Epidermal melanocyte (primary cell): ENCODE data around the gene IGF1.

Experiments used
- DNase-seq: peaks from one replicate; pipeline ENCODE4 v3.0.0; 2011; ENCODE audit warnings: low spot score; ENCODE audit not compliant: insufficient read length

IGF1 gene

GRCh38 chr12:102429211-102430154, 50.9 kb downstream of the IGF1 start:
- DNase-seq = no peak

DNA sequence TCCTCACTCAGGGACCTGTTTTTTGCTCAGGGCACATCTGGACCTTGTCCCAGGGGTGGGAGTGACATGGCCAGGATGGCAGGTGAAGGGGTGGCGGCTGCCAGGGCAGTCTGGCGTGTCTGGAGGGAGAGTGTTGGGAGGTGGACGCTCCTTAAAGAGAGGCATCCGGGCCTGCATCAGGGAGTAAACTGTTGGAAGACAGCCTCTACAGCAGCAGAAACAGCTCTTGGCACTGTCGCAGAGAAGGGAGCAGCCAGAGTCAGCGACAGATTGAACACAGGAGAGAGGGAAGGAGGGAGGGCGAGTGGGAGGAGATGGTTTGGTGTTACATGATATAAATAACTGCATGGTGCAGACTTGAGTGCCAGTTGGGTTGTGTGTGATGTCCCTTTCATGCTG, 52.8 kb downstream of the IGF1 start:
- no peak for DNase-seq

GRCh38 chr12:102426599-102427542, 53.5 kb downstream of the IGF1 start:
- DNase-seq = no peak

GRCh38 chr12:102425109-102426039, 55.0 kb downstream of the IGF1 start:
- no peak for DNase-seq

DNA sequence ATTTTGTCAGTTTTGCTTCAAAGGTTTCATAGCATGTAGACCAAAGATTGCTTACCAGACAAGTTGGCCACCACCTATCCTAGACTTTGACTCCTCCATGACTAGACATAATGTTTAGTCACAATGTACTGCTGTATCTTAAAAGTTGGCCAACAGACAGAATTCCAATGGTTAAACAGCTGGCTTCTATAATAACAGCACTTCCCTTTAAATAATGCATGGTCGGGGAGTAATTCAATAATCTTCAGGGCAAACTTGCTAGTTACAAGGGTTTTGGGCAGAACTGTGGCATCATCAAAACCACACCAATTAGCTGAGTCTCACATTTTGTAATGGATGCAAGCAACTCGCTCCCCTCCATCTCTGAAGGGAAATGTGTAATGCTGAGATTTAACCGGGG, 56.9 kb downstream of the IGF1 start:
- DNase-seq = no peak

- DNase-seq = no peak
Measured at GRCh38 chr12:102421802-102422583, 58.4 kb downstream of the IGF1 start.

GRCh38 chr12:102419094-102419764, 61.1 kb downstream of the IGF1 start:
- no peak for DNase-seq

DNA sequence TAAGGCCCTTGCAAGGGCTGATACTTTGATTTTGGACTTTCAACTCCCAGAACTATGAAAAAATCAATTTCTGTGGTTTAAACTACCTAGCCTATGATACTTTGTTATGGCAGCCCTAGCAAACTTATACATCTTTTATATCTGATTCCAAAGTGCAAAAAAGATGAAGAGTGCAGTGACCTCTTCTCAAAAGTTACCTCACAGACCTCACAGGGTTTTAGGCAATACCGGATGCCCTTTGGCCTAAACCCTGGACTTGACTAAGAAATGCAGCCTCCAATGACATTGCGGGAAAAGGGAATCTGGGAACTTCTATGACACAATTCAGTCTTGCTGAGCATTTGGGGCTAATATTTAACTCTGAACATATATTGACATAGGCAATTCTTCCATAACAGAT, 63.3 kb downstream of the IGF1 start:
- no peak for DNase-seq

GRCh38 chr12:102415515-102415914, 64.8 kb downstream of the IGF1 start:
- DNase-seq = no peak

- no peak for DNase-seq
Measured at GRCh38 chr12:102413396-102413795, 67.0 kb downstream of the IGF1 start.

DNA sequence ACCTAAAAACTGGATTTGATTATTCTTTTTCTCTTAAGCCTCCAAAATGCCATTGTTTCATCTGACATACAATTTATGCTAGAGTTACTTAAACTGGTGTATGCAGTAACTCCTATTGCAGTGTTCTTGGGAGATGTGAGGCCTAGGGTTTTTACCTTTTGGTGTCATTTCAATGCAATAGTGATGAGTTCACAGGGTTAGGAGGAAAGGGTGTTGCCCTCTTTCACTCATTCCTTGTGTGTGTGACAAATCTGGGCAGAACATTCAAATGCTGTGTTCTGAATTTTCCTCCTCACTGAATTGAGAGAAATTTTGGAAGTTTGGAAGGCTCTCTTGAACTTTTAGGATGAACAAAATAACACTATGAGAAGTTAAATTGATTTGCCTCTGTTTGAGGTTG, 69.9 kb downstream of the IGF1 start:
- DNase-seq = no peak

DNA sequence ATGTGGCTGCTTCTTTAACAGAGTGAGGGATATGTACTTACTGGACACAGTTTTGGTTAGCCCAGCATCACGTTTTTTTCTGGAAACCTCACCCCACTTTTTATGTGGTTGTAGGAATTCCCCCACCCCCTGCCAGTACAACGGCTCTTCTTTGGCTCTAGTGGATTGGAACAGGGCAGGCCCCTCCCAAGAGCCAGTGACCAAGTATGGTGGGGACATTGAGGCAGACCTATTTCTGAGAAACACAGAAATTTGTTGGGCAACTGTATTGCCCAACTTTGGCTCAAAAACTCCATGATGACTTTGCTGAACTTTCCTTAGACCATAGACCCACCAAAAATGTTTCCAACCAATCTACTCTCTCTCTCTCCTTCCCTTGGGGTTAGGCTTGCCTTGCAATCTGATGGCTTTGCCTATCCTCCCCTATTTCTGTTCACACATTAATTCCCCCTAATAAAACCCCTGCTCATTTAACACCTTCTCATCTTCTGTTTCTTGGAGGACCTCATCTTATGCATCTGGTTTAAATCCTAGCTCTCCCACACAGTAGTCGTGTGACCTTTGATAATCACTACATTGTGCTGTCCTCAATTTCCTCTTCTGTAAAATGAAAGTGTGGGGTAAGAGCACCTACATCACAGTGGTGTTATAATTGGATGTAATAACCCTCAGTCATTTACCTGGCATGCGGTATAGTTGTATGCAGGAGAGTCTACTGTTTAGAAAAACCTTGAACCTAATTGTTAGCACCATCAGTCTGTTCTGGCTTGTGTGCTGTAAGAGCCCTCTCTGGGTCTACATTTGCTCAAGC, 71.7 kb downstream of the IGF1 start:
- no peak for DNase-seq

GRCh38 chr12:102407776-102408486, 72.4 kb downstream of the IGF1 start:
- no peak for DNase-seq

DNA sequence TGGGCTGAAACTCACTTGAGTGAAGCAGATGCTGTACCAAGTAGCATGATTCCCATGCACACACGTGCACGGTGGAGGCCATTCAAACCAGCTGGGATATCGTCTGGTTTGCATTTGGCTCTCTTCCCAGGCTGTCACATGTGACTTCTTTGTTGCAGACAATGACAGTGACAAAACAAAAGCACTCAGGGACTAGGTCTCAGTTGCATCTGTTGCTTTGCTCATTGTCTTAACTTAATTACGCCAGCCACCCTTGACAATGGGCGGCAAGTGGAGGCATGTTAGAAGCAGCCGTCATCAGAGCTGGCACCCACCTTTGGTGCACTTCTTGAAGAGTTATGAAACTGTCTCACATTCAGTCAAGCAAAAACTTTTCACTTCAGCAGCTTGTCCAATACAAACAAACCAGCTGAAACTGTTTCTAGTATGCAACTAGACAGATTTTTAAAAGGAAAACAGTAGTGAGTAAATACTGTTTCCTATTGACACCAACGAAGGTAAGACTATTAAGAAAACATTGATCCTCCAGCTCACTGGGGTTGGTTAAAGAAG, 74.3 kb downstream of the IGF1 start:
- no peak for DNase-seq

DNA sequence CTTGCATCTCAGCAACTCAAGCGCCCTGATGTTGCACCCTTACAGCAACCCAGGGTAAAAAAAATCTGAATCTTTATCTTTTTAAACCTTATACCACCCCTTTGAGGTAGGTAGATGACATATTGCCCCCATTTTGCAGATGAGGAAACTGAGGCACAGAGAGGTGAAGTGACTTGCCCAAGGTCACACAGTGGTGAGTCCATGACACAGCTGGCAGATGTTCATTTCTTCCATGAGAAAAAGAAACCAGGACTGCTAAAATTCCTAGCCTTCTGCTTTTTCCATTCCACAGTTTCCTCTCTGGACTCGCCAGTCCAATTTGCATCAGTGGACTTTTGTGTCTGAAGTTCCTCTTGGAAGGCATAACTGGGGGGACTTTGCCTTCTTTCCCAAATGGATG, 79.3 kb downstream of the IGF1 start:
- DNase-seq = no peak

DNA sequence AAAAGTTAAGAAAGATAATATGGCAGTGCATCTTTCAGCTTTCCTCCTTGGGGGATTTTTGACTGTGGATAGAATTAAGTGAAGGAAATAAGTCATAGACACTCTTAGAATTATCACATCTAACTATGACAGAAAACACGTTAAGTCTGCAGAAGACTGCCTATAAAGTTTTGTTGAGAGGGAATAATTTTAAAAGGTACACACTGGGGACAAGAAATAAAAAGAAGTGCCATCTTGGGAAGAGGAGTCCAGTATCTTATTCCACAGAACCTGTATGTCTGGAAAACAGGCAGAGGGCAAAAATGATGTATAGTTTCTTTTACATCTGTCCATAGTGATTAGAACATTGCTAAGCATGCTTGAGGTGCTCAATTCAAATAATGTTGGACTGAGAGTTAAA, 80.7 kb downstream of the IGF1 start:
- DNase-seq = no peak

- no peak for DNase-seq
Measured at GRCh38 chr12:102396276-102396675, 84.1 kb downstream of the IGF1 start.

DNA sequence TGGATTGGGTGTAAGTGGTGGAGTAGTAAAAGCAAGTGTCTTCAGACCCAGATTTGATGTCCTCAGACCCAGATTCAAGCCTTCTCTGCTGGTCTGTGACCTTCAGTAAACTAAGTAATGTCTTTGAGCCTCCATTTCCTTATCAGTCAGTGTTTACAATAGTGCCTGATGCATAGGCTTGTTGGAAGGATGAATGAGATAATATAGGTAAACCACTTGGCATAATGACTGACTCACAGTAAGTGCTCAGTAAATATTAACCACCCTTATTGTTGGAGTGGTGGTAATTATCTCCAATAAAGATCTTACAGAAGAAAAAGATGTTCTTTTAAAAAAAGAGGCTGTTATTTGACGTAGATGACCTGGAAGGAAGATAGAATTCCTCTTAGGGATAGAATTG, 86.2 kb downstream of the IGF1 start:
- no peak for DNase-seq
